NB4 (cell line): Measurements from ENCODE around the gene CRELD2.

Experiments
- DNase-seq: peaks from one replicate; pipeline ENCODE4 v3.0.0; 2010; ENCODE audit warnings: low read depth
- H3K4me3 ChIP-seq: one replicate; pipeline ENCODE4 v1.5.1; 2011; ENCODE audit warnings: mild to moderate bottlenecking, low read depth, low read length, moderate library complexity
- MYC ChIP-seq: IDR thresholded peaks from 2 replicates; pipeline ENCODE4 v1.6.1; 2011; ENCODE audit warnings: low read depth, low read length
- POLR2A ChIP-seq: IDR thresholded peaks from 2 replicates; pipeline ENCODE4 v1.6.1; 2011; ENCODE audit warnings: mild to moderate bottlenecking; ENCODE audit not compliant: insufficient read length; ENCODE audit errors: extremely low read depth
- TF ChIP-seq, protein P1 (sequence below): IDR thresholded peaks from 2 replicates; pipeline ENCODE4 v1.6.1; 2011; ENCODE audit warnings: low read depth, low read length
- TF ChIP-seq, protein P2 (sequence below): IDR thresholded peaks from one replicate; pipeline ENCODE4 v1.5.1; 2012; ENCODE audit warnings: low read depth, low read length

CRELD2 gene

DNA sequence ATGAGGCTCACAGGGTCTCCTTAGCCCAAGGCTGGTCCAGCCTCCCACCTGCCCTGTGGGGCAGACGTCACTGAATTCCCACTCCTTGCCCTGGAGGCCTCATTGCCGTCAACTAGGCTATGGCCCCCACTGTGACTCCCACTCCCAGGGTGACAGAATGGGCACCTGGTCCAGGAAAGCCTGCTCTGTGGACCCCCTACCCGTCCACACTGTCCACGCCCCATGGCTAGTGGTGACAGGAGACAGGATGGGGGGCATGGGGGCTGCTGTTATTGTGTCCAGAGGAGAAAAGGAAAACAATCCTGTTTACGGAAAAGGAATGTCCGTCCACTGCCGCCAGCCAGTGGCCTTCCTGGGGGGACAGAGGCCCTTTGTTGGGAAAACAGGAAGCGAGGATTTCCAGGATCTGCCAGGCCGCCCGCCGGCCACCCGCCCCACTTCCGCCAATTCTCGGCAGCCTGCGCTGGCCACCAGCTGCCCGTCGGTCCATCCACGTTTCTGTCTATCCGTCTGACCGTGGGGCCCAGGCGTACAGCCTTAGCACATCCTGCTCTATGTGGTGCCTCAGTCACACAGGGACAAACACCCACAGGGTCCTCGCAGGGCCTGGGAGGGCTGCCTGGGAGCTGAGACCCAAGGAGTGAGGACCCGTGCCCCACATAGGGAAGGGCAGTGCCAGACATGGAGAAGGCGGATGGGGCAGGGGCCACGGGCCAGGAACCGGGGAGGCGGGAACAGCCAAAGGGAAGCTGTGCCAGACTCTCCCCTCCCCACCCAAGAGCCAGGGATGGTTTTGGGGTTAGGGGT, 19.5 kb downstream of the CRELD2 start:
- no peak for TF ChIP-seq MYC
- TF ChIP-seq, protein P1, sequence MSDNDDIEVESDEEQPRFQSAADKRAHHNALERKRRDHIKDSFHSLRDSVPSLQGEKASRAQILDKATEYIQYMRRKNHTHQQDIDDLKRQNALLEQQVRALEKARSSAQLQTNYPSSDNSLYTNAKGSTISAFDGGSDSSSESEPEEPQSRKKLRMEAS: no peak
- TF ChIP-seq, protein P2, sequence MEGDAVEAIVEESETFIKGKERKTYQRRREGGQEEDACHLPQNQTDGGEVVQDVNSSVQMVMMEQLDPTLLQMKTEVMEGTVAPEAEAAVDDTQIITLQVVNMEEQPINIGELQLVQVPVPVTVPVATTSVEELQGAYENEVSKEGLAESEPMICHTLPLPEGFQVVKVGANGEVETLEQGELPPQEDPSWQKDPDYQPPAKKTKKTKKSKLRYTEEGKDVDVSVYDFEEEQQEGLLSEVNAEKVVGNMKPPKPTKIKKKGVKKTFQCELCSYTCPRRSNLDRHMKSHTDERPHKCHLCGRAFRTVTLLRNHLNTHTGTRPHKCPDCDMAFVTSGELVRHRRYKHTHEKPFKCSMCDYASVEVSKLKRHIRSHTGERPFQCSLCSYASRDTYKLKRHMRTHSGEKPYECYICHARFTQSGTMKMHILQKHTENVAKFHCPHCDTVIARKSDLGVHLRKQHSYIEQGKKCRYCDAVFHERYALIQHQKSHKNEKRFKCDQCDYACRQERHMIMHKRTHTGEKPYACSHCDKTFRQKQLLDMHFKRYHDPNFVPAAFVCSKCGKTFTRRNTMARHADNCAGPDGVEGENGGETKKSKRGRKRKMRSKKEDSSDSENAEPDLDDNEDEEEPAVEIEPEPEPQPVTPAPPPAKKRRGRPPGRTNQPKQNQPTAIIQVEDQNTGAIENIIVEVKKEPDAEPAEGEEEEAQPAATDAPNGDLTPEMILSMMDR: no peak
- no peak for TF ChIP-seq POLR2A
- no peak overlapping the region for H3K4me3 ChIP-seq
- DNase-seq: no peak

DNA sequence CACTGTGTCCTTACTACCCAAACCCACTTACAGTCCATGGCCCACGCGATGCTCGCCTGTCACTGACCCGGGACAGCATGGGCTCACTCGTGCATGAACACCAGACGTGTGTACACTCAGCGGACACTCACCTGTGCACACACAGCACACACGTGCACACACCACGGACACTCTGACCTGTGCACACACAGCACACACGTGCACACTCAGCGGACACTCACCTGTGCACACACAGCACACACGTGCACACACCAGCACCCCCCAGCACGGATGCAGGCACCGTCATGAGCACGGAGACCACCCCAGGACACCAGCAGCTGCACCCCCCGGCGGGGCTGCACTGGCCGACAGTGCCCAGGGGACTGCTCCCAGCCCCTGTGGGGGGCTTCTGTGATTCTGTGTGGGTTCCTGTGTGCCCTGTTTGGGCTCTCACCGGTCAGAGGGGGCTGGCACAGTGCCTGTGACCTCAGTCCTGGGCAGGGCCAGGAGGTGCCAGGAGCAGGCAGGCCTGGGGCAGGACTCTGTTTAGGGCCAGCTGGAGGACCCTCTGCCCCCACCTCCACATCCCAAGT, 20.2 kb downstream of the CRELD2 start:
- TF ChIP-seq MYC (no peak), POLR2A (no peak)
- TF ChIP-seq, protein P2: no peak
- TF ChIP-seq, protein P1: no peak
- no peak for DNase-seq
- no peak overlapping the region for H3K4me3 ChIP-seq

DNA sequence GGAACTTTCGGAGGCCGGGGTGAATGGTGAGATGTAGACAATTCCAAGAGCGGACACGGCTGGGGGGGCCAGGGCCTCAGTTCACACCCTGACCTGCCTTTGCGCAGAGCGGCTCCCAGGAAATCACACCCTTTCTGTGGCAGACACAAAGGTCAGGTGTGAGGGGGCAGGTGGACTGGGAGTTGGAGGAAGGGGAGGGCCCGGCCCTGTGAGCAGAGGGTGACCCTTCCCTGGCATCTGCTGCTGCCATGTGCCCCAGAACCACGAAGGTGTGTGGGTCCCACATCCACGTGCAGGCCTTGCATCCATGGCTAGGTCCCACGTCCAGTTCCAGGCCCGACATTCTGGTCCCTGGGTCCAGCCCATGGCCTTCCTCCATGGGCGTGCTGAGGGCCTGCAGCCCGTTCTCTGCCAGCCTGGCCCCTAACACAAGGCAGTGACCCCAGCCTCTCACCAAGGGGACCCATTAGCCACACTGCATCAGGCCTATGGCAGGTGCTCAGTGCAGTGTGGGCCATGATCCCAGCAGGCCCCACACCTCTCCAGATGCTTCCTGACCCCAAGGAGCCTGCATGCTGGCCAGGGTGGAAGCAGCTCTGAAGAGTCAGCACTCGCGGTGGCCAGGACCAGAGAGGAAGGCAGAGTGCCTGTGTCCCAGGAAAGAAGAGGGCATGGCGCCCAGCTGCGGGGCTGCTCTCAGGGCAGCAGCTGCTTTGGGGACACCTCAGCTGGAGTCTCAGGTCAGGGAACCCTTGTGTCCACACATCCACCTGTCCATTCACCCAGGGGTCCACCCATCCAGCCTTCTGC, 23.3 kb downstream of the CRELD2 start:
- H3K4me3 ChIP-seq: no peak overlapping the region
- TF ChIP-seq, protein P1: no peak
- no peak for TF ChIP-seq POLR2A
- TF ChIP-seq MYC: no peak
- DNase-seq: no peak

DNA sequence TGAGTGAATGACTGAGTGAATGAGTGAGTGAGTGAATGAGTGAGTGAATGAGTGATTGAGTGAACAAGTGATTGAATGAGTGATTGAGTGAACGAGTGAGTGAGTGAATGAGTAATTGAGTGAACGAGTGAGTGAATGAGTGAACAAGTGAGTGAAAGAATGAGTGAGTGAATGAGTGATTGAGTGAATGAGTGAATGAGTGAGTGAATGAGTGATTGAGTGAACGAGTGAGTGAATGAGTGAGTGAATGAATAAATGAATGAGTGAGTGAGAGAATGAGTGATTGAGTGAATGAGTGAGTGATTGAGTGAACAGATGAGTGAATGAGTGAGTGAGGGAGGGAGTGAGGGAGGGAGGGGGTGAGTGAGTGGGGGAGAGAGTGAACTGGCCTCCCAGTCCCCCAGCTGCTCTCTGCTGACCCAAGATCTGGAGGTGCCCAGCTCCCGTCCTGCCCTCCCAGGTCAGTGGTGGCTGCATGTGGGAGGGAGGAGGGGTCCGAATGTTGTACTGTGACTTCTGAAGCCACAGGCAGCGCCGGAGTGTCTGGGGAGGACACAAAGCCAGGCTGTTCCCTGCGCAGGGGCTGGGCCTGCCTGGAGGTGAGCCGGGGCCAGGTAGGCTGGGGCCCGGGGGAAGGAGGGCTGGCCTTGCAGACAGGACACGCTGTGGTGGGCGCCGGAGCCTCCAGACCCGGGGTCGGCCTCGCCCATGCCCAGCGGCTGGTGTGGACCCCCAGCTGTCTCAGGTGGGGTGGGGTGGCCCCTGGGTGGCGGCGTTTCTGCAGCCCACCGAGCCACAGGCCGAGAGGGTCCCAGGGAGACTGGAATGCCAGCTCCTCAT, 24.4 kb downstream of the CRELD2 start:
- no peak overlapping the region for H3K4me3 ChIP-seq
- TF ChIP-seq, protein P2: no peak
- TF ChIP-seq MYC: no peak
- TF ChIP-seq, protein P1: no peak
- no peak for TF ChIP-seq POLR2A
- no peak for DNase-seq

DNA sequence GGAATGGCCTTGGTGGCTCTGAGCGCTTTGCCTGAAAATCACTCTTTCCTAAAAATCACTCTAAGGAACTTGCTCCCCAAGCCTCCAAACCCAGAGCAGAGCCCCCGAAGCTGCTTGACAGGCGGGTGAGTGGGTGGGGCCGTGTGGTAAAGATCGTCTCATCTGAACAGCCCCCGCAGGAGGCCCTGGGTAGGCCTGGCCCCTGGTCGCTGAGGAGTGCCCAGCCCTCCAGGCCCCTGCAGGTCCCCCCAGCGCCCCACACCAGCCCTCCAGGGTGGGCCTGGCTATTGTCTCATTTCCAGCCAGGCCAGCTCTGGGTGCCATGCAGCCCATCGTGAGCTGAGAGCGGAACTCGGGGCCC, 25.0 kb downstream of the CRELD2 start:
- DNase-seq: no peak
- no peak overlapping the region for H3K4me3 ChIP-seq
- TF ChIP-seq, protein P2: no peak
- TF ChIP-seq POLR2A: no peak
